Activated T-helper 1 cell treated with anti-CD3 and anti-CD28 coated beads, Interleukin-12 subunit alpha, Interleukin-12 subunit beta, Interleukin-2, Interleukin-4 antibody, amounts not matched to agents 30 ng/mL and 10 ng/mL and 1 ng/mL, durations not matched to agents 14 hours and 24 hours and 36 hours (primary cell): ENCODE results near the gene MLLT6. TPM values are rescaled to one million over a fixed set of nuclear protein-coding genes. Genes with fewer than 3 reads are reported as not detected.

ENCODE experiments used
- DNase-seq: peaks from one replicate; pipeline ENCODE4 v3.0.0; 2021; ENCODE audit warnings: low spot score
- H3K27ac Mint-ChIP-seq: one replicate; pipeline ENCODE4 v1.8.0; 2021; ENCODE audit warnings: mild to moderate bottlenecking, mixed read lengths
- H3K27me3 Mint-ChIP-seq: one replicate; pipeline ENCODE4 v1.8.0; 2022; ENCODE audit warnings: mild to moderate bottlenecking, moderate library complexity, mixed read lengths; ENCODE audit not compliant: insufficient read depth
- H3K36me3 Mint-ChIP-seq: one replicate; pipeline ENCODE4 v1.8.0; 2021; ENCODE audit warnings: low read depth, mixed read lengths
- H3K4me1 Mint-ChIP-seq: one replicate; pipeline ENCODE4 v1.8.0; 2021; ENCODE audit warnings: low read depth, mixed read lengths
- H3K4me3 Mint-ChIP-seq: one replicate; pipeline ENCODE4 v1.8.0; 2021; ENCODE audit warnings: mild to moderate bottlenecking, moderate library complexity, mixed read lengths
- H3K9me3 Mint-ChIP-seq: one replicate; pipeline ENCODE4 v1.8.0; 2021; ENCODE audit warnings: mixed read lengths
- intact Hi-C: fragments of 100-400 bp; cut with micrococcal nuclease; formaldehyde crosslinking; loops from one replicate; pipeline ENCODE4 v1.15.1; 2024
- total RNA-seq: library from RNA; stranded (reverse); gene quantifications from 2 replicates; pipeline ENCODE4 v1.2.3, GENCODE V29; 2022

Gene MLLT6
- total RNA-seq, 1 donor from 2014 or later = 250 TPM

DNA sequence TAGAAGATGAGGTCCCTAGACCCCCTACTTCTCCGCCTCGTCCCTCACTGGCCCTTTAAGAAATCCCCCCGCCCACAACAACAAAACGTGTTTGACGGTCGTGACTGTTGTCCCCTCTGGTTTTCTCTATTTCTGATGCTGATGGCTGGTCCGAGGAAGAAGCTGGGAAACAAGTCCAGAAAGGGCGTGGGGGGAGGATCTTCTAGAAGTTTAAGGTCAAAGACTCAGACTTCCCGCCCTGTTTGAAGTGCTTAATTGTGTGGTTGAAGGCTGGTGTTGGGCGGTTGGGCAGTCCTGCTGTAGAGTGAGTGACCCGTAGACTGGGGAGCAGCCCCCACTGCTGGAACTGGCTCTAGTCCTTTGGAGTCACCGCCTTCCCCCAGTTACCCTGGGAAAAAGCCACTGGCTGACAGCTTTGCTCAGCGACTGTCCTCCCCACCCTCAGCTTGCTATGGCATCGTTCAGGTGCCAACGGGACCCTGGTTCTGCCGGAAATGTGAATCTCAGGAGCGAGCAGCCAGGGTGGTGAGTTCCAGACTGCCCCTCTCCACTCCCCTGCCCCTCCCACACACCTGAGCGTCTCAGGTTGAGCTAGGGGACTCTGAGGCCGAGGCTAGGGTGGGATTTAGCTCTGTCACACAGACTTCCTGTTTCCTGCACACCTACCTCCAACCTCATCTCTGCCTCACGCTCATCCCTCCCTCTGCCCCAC lies 1.6 kb downstream of the MLLT6 start:
- DNase-seq = no peak
- H3K27ac Mint-ChIP-seq = peak overlapping the region; percentile 95
- H3K36me3 Mint-ChIP-seq = peaks cover 41% of the 10 kb centered on the region
- H3K9me3 Mint-ChIP-seq = no peaks in the 10 kb centered on the region
- no peaks in the 10 kb centered on the region for H3K27me3 Mint-ChIP-seq
- intact Hi-C loops = loop anchor here (1.0 to 10.0 kb wide), 3 partner anchors 9 to 1858 kb away; partner anchors contain the start of gene CCR7
- peaks cover 70% of the 10 kb centered on the region for H3K4me1 Mint-ChIP-seq
- peak overlapping the region; percentile 93 for H3K4me3 Mint-ChIP-seq

DNA sequence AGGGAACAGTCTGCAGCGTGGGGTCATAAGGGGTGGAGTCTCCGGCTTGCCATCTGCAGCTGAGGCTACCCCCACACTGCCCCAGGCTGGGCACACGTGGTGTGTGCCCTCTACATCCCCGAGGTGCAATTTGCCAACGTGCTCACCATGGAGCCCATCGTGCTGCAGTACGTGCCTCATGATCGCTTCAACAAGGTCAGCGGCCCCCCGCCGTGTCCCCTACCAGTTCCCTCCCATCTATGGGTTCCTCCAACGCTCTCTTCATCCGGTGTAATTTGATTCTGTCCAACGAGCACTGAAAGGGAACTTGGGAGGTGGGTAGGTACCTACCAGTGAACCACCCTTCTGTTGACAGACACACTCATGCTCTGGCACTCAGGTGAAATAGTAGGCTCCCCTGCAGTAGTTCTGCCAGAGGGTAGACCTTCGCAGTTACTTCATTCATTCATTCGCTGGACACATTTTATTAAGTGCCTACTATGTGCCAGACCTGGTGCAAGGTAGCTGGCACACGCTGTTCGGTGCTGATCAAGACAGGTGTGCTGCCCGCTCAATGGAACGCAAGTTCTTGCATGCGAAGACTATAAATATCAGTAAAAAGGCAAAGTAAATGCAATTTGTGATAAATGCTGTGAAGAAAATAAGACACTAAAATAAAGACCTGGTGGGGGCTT lies 2.7 kb downstream of the MLLT6 start:
- Mint-ChIP-seq H3K36me3 (peaks cover 46% of the 10 kb centered on the region), H3K4me3 (peak overlapping the region; percentile 93), H3K27ac (peak overlapping the region; percentile 95), H3K4me1 (peaks cover 69% of the 10 kb centered on the region), H3K9me3 (no peaks in the 10 kb centered on the region), H3K27me3 (no peaks in the 10 kb centered on the region)
- intact Hi-C loops = loop anchor here (10.0 kb wide), 1 partner anchor 1857 kb away; the partner anchor contains the start of gene CCR7
- DNase-seq = no peak

DNA sequence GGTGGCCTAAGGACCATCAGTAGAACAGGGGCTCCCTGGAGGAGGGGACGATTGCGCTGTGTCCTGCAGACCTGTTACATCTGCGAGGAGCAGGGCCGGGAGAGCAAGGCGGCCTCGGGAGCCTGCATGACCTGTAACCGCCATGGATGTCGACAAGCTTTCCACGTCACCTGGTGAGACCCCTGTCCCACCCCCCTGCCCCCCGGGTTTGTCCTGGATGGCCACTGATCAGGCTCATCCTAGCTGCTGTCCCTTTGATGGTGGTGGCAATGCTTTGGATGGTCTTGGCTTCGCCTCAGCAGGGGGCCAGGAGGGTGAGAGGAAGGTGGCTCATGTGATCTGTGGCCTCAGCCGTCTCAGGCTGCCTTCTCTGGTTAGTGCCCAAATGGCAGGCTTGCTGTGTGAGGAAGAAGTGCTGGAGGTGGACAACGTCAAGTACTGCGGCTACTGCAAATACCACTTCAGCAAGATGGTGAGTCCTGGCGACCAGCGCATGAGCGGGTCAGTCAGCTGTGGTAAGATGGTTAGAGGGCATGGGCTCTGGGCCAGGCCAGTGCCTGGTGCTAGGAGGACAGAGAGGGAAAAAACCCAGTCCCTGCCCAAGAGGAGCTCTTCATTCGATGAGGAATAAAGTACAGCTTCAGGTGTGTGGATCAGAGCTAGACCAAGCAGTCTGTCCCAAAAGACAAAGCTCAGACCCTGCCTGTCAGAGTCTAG lies 4.2 kb downstream of the MLLT6 start:
- H3K36me3 Mint-ChIP-seq = peaks cover 52% of the 10 kb centered on the region
- H3K4me1 Mint-ChIP-seq = peaks cover 62% of the 10 kb centered on the region
- peak overlapping the region; percentile 11 for H3K27ac Mint-ChIP-seq
- DNase-seq = no peak
- no peaks in the 10 kb centered on the region for H3K9me3 Mint-ChIP-seq
- H3K4me3 Mint-ChIP-seq = peak overlapping the region; percentile 23
- H3K27me3 Mint-ChIP-seq = no peaks in the 10 kb centered on the region
- intact Hi-C loops = loop anchor here (10.0 kb wide), 1 partner anchor 1856 kb away; the partner anchor contains the start of gene CCR7

DNA sequence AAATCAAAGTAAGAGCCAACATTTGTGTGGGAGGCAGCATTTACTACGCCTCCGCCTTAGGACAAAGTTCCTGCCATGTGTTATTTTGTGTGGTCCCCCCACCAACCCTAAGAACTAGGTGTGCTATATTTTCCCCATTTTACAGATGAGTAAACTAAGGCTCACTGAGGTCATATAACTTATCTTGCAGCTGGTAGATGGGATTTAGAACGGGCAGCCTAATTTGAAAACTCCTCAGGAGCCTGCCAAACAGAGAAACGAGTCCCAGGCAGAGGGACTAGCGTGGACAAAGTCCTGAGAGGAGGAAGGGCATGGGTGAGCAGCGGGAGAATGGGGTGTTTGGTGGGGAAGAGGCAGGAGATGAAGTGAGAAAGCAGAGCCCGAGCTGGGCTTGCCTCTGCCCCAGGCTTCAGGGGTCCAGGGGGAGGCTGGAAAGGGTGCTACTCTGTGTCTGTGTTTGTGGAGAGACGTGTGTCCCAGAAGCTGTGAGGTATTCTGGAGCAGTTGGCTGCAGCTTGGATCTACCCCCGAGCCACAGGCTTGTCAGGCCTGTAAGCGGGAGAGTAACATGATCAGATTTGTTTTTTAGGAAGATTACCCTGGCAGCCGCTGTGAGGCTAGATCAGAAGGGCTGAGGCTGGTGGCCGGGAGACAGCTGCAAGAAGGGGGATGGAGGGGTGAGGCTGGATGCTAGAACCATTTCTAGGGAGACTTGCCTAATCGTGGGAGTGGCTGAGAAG lies 5.0 kb downstream of the MLLT6 start:
- no peak for DNase-seq
- Mint-ChIP-seq H3K4me3 (no peak overlapping the region), H3K4me1 (peaks cover 66% of the 10 kb centered on the region), H3K36me3 (peaks cover 57% of the 10 kb centered on the region), H3K9me3 (no peaks in the 10 kb centered on the region), H3K27ac (peak overlapping the region; percentile 73), H3K27me3 (no peaks in the 10 kb centered on the region)
- intact Hi-C loops = loop anchor here (10.0 kb wide), 1 partner anchor 1855 kb away; the partner anchor contains the start of gene CCR7

DNA sequence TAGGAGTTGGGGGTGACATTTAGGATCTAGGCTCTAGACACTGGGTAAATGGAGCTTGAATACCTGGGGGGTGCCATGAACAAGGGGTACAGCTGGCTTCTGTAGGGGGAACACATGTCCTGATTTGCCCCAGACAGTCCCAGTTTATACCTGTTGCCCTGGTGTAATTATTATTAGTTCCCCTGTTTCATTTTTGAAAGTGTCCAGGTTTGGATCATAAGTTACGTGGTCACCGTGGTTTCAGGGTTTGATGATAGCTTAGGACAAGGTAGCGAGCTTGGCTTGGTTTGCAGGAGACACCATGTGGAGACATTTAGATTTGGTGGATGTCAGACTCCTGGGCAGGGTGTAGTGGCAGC lies 5.5 kb downstream of the MLLT6 start:
- peak overlapping the region; percentile 73 for H3K27ac Mint-ChIP-seq
- no peak for DNase-seq
- H3K36me3 Mint-ChIP-seq = peaks cover 62% of the 10 kb centered on the region
- no peaks in the 10 kb centered on the region for H3K9me3 Mint-ChIP-seq
- intact Hi-C loops = no loop called here
- peaks cover 71% of the 10 kb centered on the region for H3K4me1 Mint-ChIP-seq
- no peaks in the 10 kb centered on the region for H3K27me3 Mint-ChIP-seq
- no peak overlapping the region for H3K4me3 Mint-ChIP-seq

DNA sequence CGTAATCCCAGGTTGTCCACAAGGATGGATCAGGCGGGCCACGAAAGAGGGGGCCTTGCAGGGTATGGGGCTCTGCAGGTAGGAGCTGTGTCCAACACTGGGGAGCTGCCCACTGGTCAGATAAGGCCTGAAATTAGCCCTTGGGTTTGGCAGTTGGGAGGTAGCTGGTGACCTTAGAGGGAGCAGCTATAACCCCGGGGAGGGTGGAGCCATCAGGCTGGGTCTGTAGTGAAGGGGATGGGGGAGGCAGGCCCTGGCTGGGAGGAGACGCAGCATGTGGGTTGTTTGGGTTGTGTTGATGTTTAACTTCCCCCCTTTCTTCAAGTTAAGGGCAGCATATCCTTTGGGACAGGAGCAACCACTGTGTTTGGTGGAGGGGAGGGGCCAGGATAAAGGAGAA lies 5.9 kb downstream of the MLLT6 start:
- H3K27me3 Mint-ChIP-seq = no peaks in the 10 kb centered on the region
- no peak overlapping the region for H3K4me3 Mint-ChIP-seq
- no peak for DNase-seq
- H3K9me3 Mint-ChIP-seq = no peaks in the 10 kb centered on the region
- peaks cover 75% of the 10 kb centered on the region for H3K4me1 Mint-ChIP-seq
- peak overlapping the region; percentile 73 for H3K27ac Mint-ChIP-seq
- intact Hi-C loops = no loop called here
- peaks cover 64% of the 10 kb centered on the region for H3K36me3 Mint-ChIP-seq

DNA sequence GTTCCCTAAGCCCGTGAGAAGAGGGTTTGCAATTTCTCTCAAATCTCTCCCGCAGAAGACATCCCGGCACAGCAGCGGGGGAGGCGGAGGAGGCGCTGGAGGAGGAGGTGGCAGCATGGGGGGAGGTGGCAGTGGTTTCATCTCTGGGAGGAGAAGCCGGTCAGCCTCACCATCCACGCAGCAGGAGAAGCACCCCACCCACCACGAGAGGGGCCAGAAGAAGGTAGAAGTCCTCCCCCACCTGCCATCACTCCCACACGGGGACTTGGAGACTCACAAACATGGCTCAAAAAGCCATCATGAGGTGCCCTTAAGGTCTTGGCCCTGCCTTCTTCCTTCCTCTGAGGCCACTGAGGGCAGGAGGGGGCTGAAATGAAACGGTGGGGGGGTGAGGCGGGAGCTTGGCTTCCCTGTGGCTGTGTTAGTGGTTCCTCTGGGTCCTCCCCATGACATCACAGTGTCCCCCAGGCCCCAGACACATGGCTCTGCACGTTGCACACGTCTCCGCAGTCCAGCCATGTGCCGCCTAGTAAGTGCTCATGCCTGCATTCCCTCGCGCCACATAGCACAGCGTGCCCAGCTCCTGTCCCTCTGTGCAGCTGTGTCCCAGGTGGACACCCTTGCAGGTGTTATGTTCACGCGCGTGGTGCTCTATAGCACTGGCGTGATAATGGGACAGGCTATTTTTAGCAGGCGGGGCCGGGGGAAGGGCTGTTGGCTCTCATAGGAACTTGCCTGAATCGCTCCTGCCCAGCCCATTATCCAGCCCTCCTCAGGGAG lies 6.9 kb downstream of the MLLT6 start:
- Mint-ChIP-seq H3K27me3 (no peaks in the 10 kb centered on the region), H3K4me1 (peaks cover 69% of the 10 kb centered on the region), H3K27ac (peak overlapping the region; percentile 40), H3K4me3 (no peak overlapping the region), H3K36me3 (peaks cover 60% of the 10 kb centered on the region), H3K9me3 (no peaks in the 10 kb centered on the region)
- intact Hi-C loops = no loop called here
- DNase-seq = no peak

DNA sequence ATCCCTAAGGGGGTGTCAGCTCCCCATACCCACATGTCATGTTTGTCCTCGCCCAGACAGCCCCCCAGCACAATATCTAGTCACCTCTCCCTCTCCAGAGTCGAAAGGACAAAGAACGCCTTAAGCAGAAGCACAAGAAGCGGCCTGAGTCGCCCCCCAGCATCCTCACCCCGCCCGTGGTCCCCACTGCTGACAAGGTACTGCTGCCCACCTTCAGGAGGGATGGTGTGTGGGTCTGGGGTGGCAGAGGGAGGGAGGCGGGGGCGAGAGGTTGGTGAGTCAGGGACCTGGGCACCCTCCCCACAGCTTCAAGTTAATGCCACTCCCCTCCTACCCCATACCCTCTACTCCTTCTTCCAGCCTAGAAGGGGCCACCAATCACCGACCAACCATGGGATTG lies 7.5 kb downstream of the MLLT6 start:
- no peak for DNase-seq
- Mint-ChIP-seq H3K4me1 (peaks cover 62% of the 10 kb centered on the region), H3K4me3 (no peak overlapping the region), H3K9me3 (no peaks in the 10 kb centered on the region), H3K27me3 (no peaks in the 10 kb centered on the region), H3K27ac (no peak overlapping the region), H3K36me3 (peaks cover 55% of the 10 kb centered on the region)
- intact Hi-C loops = no loop called here

DNA sequence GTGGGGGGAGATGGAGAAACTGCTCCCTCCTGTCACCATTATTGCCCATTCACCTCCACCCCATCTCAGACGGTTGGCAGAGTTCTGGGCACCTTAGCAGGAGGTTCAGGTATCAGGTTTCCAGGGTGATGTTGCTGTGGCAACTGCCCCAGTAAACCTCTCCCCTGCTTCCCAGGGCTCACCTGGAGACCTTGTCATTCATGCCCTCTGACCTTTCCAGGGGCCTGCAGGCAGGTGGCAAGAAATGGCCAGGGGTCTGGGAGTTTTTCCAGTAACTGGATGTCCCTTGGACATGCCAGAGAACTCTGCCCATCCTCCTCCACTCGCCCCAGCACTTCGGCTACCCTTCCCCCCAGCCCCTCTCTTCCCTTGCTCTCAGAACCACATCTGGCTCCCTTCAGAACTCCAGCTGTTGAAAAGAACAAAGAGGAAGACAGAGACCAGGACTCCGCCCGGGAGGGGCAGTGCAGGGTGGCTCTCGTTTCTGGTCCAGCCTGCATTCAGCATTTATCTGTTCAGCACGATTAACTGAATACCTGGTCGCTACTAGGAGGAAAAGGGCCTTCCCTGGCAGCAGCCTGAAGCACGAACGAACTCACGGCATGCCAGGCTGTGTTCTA lies 8.5 kb downstream of the MLLT6 start:
- peaks cover 55% of the 10 kb centered on the region for H3K4me1 Mint-ChIP-seq
- intact Hi-C loops = no loop called here
- H3K27me3 Mint-ChIP-seq = no peaks in the 10 kb centered on the region
- no peak overlapping the region for H3K4me3 Mint-ChIP-seq
- H3K27ac Mint-ChIP-seq = peak overlapping the region; percentile 29
- no peaks in the 10 kb centered on the region for H3K9me3 Mint-ChIP-seq
- DNase-seq = no peak
- H3K36me3 Mint-ChIP-seq = peaks cover 54% of the 10 kb centered on the region

DNA sequence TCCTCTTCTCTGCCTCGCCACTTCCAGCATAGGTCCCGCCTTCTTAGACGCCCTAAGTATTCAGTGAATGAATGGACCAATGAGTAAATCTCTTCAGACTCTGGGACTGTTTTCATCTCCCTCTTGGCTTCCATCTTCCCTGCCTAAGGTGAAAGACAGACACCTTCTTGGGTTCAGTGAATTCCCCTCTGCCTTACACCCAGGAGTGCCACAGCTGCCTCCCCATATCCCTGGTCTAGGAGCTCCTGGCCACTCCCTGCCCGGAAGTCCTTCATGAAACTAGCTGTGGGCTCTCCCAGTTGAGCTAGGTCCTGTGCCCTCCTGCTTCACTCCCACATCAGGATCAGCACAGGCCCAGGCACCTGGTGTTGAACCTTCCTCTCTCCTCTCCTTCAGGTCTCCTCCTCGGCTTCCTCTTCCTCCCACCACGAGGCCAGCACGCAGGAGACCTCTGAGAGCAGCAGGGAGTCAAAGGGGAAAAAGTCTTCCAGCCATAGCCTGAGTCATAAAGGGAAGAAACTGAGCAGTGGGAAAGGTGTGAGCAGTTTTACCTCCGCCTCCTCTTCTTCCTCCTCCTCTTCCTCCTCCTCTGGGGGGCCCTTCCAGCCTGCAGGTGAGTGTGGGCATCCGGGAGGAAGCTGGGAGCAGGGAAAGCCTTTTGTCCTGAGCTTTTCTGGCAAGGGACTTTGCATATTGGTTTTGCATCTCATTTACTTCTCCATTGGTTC lies 10.3 kb downstream of the MLLT6 start:
- Mint-ChIP-seq H3K27me3 (no peaks in the 10 kb centered on the region), H3K36me3 (peaks cover 48% of the 10 kb centered on the region), H3K27ac (peak overlapping the region; percentile 88), H3K4me1 (peaks cover 46% of the 10 kb centered on the region), H3K9me3 (no peaks in the 10 kb centered on the region), H3K4me3 (peak overlapping the region; percentile 34)
- no peak for DNase-seq
- intact Hi-C loops = loop anchor here (1.0 kb wide), 1 partner anchor 9 kb away; no protein-coding TSS in a partner anchor

DNA sequence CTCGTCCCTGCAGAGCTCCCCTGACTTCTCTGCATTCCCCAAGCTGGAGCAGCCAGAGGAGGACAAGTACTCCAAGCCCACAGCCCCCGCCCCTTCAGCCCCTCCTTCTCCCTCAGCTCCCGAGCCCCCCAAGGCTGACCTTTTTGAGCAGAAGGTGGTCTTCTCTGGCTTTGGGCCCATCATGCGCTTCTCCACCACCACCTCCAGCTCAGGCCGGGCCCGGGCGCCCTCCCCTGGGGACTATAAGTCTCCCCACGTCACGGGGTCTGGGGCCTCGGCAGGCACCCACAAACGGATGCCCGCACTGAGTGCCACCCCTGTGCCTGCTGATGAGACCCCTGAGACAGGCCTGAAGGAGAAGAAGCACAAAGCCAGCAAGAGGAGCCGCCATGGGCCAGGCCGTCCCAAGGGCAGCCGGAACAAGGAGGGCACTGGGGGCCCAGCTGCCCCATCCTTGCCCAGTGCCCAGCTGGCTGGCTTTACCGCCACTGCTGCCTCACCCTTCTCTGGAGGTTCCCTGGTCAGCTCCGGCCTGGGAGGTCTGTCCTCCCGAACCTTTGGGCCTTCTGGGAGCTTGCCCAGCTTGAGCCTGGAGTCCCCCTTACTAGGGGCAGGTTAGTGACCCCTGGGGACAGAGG lies 11.4 kb downstream of the MLLT6 start:
- Mint-ChIP-seq H3K27me3 (no peaks in the 10 kb centered on the region), H3K4me1 (peaks cover 35% of the 10 kb centered on the region), H3K36me3 (peaks cover 51% of the 10 kb centered on the region), H3K27ac (peak overlapping the region; percentile 79), H3K4me3 (no peak overlapping the region), H3K9me3 (no peaks in the 10 kb centered on the region)
- intact Hi-C loops = no loop called here
- DNase-seq = no peak
